A549 treated with Hydrocortisone at 1 μM for 4 hours (cell line): ENCODE results near the gene EMX2. TPM values are rescaled to one million over a fixed set of nuclear protein-coding genes. Genes with fewer than 3 reads are reported as not detected.

Experiments used
- total RNA-seq: library from RNA; stranded (reverse); fragments of 200-300 nt; extraction: Qiagen RNA extraction; gene quantifications from 5 replicates; pipeline ENCODE4 v1.2.3, GENCODE V29; 2022

The EMX2 gene
- not detected in 5 replicates for total RNA-seq

GRCh38 chr10:117542706-117543224 lies at the start of gene EMX2:
Gene EMX2, plus strand, starts transcription at chr10:117542746. Its CDS starts 522 bp downstream, at chr10:117543268.

Other genes starting within 250 kb of the EMX2 start
- gene PDZD8, start 167.3 kb upstream of the EMX2 start, total RNA-seq, result 19.2 to 34.2 TPM (median 25.2 TPM) in 5 replicates